ENCODE measurements around the gene NEDD8. TPM values are rescaled to one million over a fixed set of nuclear protein-coding genes. Genes with fewer than 3 reads are reported as not detected.
A peak's percentile ranks its signal among the peaks of the same experiment; 100 is the strongest.

NEDD8 gene
- total and polyA plus RNA-seq, 8 donors = 162 to 219 (median 200) TPM

DNA sequence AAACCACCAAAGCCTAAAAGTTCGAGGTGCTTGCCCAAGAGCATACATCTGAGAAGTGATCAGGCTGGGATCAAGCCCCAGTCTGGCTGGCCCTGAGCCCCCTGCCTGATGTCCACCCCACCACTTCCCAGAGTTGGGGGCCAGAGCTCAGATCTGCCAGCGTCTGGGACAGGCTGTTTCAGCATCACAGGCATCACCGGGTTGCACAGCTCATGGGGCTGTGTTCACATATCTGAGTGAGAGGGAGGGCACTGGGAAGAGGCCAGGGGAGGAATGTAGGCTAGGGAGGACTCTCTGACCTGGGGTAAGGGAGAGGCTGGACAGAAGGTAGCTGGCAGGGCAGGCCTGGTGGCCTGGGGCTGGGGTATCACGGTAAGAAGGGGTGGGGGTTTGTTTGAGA is 24.8 kb upstream of the NEDD8 start:
- Histone ChIP-seq H3K9me3 (no peaks in the 10 kb centered on the region), H3K4me3 (no peak overlapping the region), H3K36me3 (peaks cover 0 to 25% of the 10 kb centered on the region in 2 donors), H3K4me1 (no peaks in the 10 kb centered on the region), H3K27ac (no peak overlapping the region), H3K27me3 (no peaks in the 10 kb centered on the region)
- DNase-seq (peak in 1 of 4 donors; percentile 25), ATAC-seq (no peak)
- intact Hi-C loops (cut with DNase I) = no loop called here
- TF ChIP-seq, protein P1, sequence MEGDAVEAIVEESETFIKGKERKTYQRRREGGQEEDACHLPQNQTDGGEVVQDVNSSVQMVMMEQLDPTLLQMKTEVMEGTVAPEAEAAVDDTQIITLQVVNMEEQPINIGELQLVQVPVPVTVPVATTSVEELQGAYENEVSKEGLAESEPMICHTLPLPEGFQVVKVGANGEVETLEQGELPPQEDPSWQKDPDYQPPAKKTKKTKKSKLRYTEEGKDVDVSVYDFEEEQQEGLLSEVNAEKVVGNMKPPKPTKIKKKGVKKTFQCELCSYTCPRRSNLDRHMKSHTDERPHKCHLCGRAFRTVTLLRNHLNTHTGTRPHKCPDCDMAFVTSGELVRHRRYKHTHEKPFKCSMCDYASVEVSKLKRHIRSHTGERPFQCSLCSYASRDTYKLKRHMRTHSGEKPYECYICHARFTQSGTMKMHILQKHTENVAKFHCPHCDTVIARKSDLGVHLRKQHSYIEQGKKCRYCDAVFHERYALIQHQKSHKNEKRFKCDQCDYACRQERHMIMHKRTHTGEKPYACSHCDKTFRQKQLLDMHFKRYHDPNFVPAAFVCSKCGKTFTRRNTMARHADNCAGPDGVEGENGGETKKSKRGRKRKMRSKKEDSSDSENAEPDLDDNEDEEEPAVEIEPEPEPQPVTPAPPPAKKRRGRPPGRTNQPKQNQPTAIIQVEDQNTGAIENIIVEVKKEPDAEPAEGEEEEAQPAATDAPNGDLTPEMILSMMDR (IDR thresholded peaks at IDR 0.05) = no peak

- ATAC-seq = no peak
- TF ChIP-seq, protein P1 (IDR thresholded peaks at IDR 0.05) = no peak
These were observed 24.0 kb upstream of the NEDD8 start for GRCh38 chr14:24255931-24256711.

DNA sequence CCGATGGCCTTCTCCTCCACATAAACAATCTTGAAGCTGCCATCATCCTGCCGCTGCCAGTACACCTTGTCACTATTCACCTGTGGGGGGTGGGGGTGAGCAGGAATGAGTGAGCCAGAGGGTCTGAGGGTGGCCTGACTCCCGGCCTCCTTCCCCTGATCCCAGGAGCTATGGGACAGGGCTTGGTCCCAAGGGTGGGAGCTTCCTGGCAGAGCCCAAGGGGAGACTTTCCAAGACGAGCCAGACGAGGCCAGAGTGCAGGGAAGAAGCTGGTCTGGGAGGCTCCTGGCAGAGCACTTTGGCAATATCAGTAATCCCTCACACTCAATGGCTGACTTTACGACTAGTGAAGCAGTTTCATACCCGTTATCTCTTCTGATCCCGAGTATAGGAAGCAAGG is 23.3 kb upstream of the NEDD8 start:
- no peak for ATAC-seq

More at GRCh38 chr14:24255931-24256711, 24.0 kb upstream of the NEDD8 start:
- Histone ChIP-seq H3K27ac (no peak overlapping the region), H3K27me3 (no peaks in the 10 kb centered on the region), H3K9me3 (no peaks in the 10 kb centered on the region), H3K4me3 (no peak overlapping the region), H3K4me1 (peaks cover 0 to 5% of the 10 kb centered on the region in 2 donors), H3K36me3 (peaks cover 0 to 25% of the 10 kb centered on the region in 2 donors)
- intact Hi-C loops (cut with DNase I) = no loop called here
- DNase-seq = peak in 1 of 4 donors; percentile 22

GRCh38 chr14:24254630-24255392 is 22.6 kb upstream of the NEDD8 start:
- Histone ChIP-seq H3K27ac (no peak overlapping the region), H3K27me3 (no peaks in the 10 kb centered on the region), H3K4me1 (peaks cover 0 to 9% of the 10 kb centered on the region in 2 donors), H3K9me3 (no peaks in the 10 kb centered on the region), H3K4me3 (no peak overlapping the region), H3K36me3 (peaks cover 0 to 25% of the 10 kb centered on the region in 2 donors)
- ATAC-seq = no peak
- intact Hi-C loops (cut with DNase I) = no loop called here
- TF ChIP-seq, protein P1 (IDR thresholded peaks at IDR 0.05) = no peak
- DNase-seq = peak in 2 of 4 donors; percentile 29 to 47

More for the DNA sequence above, 23.3 kb upstream of the NEDD8 start:
- no peak overlapping the region for H3K4me3 ChIP-seq
- DNase-seq = no peak
- H3K27ac ChIP-seq = no peak overlapping the region
- no peaks in the 10 kb centered on the region for H3K27me3 ChIP-seq
- peaks cover 0 to 9% of the 10 kb centered on the region in 2 donors for H3K4me1 ChIP-seq
- TF ChIP-seq, protein P1 (IDR thresholded peaks at IDR 0.05) = no peak
- H3K9me3 ChIP-seq = no peaks in the 10 kb centered on the region
- H3K36me3 ChIP-seq = peaks cover 0 to 25% of the 10 kb centered on the region in 2 donors
- intact Hi-C loops (cut with DNase I) = no loop called here

DNA sequence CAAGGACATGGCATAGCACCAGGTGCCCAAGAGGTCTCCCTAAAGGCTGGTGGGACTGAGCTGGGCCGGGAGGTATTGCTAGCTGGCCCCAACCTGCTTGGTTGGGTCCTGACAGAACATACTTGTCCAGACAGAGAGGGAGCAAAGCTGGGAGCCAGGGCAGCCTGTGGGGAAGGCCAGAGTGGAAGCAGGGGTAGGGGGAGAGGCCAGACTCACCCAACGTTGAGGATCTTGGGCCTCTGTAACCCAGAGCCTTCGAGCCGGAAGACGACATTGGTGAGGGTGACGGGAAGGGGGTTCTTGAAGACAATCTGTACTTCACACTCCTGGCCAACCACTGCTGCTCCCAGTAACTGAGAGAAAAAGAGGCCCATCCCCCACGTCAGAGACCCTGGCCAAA is 21.8 kb upstream of the NEDD8 start:
- no peak overlapping the region for H3K27ac ChIP-seq
- H3K9me3 ChIP-seq = no peaks in the 10 kb centered on the region
- DNase-seq (peak in 1 of 4 donors; percentile 21), ATAC-seq (no peak)
- TF ChIP-seq, protein P1 (IDR thresholded peaks at IDR 0.05) = no peak
- intact Hi-C loops (cut with DNase I) = no loop called here
- no peak overlapping the region for H3K4me3 ChIP-seq
- H3K36me3 ChIP-seq = peaks cover 0 to 28% of the 10 kb centered on the region in 2 donors
- H3K27me3 ChIP-seq = no peaks in the 10 kb centered on the region
- H3K4me1 ChIP-seq = peaks cover 0 to 9% of the 10 kb centered on the region in 2 donors
